NCI-H2107 (cell line): ENCODE data around the gene MAPK7.

ENCODE experiments used
- DNase-seq: peaks from one replicate; lab custom pipeline; 2025; lab: John Stamatoyannopoulos, UW

The MAPK7 gene

GRCh38 chr17:19418251-19418992 lies 40.1 kb downstream of the MAPK7 start:
- no peak for DNase-seq

DNA sequence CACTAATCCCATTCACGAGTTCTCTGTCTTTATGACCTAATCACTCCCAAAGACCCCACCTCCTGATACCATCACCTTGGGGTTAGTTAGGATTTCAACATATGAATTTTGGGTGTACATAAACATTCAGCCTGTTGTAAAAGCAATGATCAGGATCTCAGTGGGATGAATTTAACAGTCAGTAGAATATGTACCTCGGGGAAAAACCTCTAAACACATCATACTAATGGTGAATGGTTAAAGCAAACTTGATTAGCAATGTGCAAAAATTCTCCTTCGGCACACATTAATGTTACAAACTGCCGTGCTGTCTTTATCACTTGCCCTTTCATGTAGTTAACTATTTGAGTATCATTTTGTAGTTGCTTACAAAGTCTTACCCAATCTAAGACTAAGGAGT lies 42.9 kb downstream of the MAPK7 start:
- DNase-seq, result no peak

DNA sequence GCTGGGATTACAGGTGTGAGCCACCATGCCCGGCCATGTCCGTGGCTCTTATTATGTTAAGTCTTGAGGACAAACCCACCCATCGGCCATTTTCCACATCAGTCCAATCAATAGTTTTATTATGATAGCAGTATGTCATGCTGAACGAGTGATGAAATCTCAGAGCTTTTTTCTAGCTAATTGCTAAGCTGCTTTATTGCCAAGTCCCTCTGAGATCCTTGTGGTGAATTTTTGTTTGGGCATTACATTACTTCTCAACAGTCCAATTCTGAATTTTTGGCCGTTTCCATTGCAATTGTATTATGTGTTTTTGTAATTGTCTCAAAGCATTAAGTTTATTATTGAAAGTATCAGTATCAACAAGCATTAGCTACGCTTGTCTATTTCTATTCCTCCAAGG lies 43.6 kb downstream of the MAPK7 start:
- DNase-seq, result no peak

GRCh38 chr17:19424934-19425868 lies 46.9 kb downstream of the MAPK7 start:
- no peak for DNase-seq

DNA sequence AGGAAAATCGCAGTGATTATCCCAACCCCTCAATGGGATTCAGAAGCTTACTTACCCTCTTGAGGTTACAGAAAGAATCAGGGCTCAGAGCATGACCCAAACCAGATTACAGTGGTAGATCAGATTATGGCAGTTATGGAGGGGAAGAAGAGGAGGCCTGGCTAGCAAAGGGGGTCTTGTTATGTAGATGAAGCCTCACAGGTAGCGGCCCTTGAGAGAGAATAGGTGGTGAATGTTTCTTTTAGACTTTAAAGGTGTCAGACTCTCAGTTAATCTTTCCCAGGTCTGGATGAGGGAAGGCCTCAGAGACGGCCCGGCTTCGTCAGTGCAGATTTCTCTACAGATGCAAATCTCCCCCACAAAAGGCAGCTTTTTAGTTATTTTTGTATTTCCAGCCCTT lies 48.3 kb downstream of the MAPK7 start:
- DNase-seq, result no peak

DNA sequence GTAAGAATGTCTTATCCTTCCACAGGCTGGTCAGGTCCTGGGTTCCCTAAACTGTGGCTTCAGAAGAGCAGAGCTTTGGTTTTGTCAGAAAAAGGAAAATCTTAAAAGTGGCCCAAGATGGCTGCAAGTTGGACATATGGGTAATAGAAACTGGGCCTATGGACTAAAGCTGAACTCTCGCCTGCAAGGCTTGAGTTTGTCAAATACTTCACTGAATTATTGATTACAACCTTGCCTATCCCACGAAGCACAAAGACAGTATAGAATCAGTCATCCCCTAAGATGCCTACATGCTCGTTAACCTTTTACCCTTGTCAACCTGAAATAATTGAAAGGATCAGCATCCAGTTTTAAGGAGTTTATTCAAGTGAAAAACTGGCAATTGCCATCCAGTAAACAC lies 53.4 kb downstream of the MAPK7 start:
- DNase-seq, result no peak
